Neuronal stem cell (in vitro differentiated cells): ENCODE results near the gene SCAANT1.

Source experiments
- DNase-seq: peaks from one replicate; pipeline ENCODE4 v3.0.0-alpha.2; 2013; ENCODE audit warnings: low spot score
- H2AFZ ChIP-seq: one replicate; pipeline ENCODE4 v1.6.1; 2013; ENCODE audit warnings: mild to moderate bottlenecking, low read length, inconsistent platforms
- H2AK5ac ChIP-seq: 2 replicates; pipeline ENCODE4 v1.6.1; 2013; ENCODE audit warnings: low read depth, mild to moderate bottlenecking, inconsistent platforms, low read length, moderate library complexity, mixed read lengths
- H2BK120ac ChIP-seq: 2 replicates; pipeline ENCODE4 v1.6.1; 2013; ENCODE audit warnings: low read depth, mild to moderate bottlenecking, inconsistent platforms, low read length, moderate library complexity, mixed read lengths
- H2BK12ac ChIP-seq: one replicate; pipeline ENCODE4 v1.6.1; 2013; ENCODE audit warnings: low read length, inconsistent platforms
- H2BK15ac ChIP-seq: 2 replicates; pipeline ENCODE4 v1.6.1; 2013; ENCODE audit warnings: mild to moderate bottlenecking, low read length, inconsistent platforms, mixed read lengths
- H2BK5ac ChIP-seq: one replicate; pipeline ENCODE4 v1.6.1; 2013; ENCODE audit warnings: inconsistent platforms, mild to moderate bottlenecking, low read length, moderate library complexity
- H3K14ac ChIP-seq: one replicate; pipeline ENCODE4 v1.6.1; 2013; ENCODE audit warnings: low read length, inconsistent platforms
- H3K18ac ChIP-seq: 2 replicates; pipeline ENCODE4 v1.6.1; 2013; ENCODE audit warnings: low read length, inconsistent platforms
- H3K23ac ChIP-seq: 2 replicates; pipeline ENCODE4 v1.6.1; 2013; ENCODE audit warnings: low read depth, mild to moderate bottlenecking, mixed read lengths, low read length, inconsistent platforms; ENCODE audit not compliant: poor library complexity
- H3K27ac ChIP-seq: replicated peaks from 3 replicates; pipeline ENCODE4 v1.5.1; 2013; ENCODE audit warnings: low read length, inconsistent platforms
- H3K27me3 ChIP-seq, 3 experiments: 2 replicates each; pipeline ENCODE4 v1.6.1; 2013; ENCODE audit warnings: low read length in 3 of 3, mild to moderate bottlenecking in 2 of 3, inconsistent platforms in 1 of 3, low read depth in 1 of 3, mixed read lengths in 1 of 3, moderate library complexity in 1 of 3; ENCODE audit not compliant: control insufficient read depth in 3 of 3, insufficient read depth in 3 of 3
- H3K36me3 ChIP-seq, 2 donors: replicated peaks in 1 of 2; 2 replicates each; pipeline ENCODE4 v1.6.1; 2013; ENCODE audit warnings: low read length in 2 of 2; ENCODE audit not compliant: control insufficient read depth in 2 of 2, insufficient read depth in 2 of 2
- H3K4ac ChIP-seq: 2 replicates; pipeline ENCODE4 v1.6.1; 2013; ENCODE audit warnings: inconsistent platforms, mild to moderate bottlenecking, low read length, moderate library complexity
- H3K4me1 ChIP-seq, 2 donors: 1 replicate in 1 of 2; 2 replicates in 1 of 2; pipeline ENCODE4 v1.6.1; 2013; ENCODE audit warnings: low read length in 2 of 2, low read depth in 1 of 2; ENCODE audit not compliant: control insufficient read depth in 2 of 2, insufficient read depth in 1 of 2
- H3K4me2 ChIP-seq: one replicate; pipeline ENCODE4 v1.6.1; 2013; ENCODE audit warnings: mild to moderate bottlenecking, low read length, inconsistent platforms; ENCODE audit not compliant: insufficient read depth, poor library complexity, severe bottlenecking
- H3K4me3 ChIP-seq, 2 donors: 2 replicates each; pipeline ENCODE4 v1.5.1; 2013; ENCODE audit warnings: low read length in 2 of 2, mild to moderate bottlenecking in 2 of 2, inconsistent platforms in 1 of 2, moderate library complexity in 1 of 2
- H3K79me1 ChIP-seq: one replicate; pipeline ENCODE4 v1.6.1; 2013; ENCODE audit warnings: low read depth, mild to moderate bottlenecking, inconsistent platforms, low read length, moderate library complexity
- H3K9ac ChIP-seq: one replicate; pipeline ENCODE4 v1.6.1; 2013; ENCODE audit warnings: mild to moderate bottlenecking, low read depth, low read length, inconsistent platforms; ENCODE audit not compliant: poor library complexity
- H3K9me3 ChIP-seq, 2 donors: replicated peaks in 1 of 2; 2 replicates each; pipeline versions ENCODE3 to v1.6.1; 2013; ENCODE audit warnings: low read length in 2 of 2, mild to moderate bottlenecking in 2 of 2, inconsistent platforms in 1 of 2, low read depth in 1 of 2, mixed read lengths in 1 of 2, moderate library complexity in 1 of 2; ENCODE audit not compliant: control insufficient read depth in 2 of 2, insufficient read depth in 1 of 2
- H4K8ac ChIP-seq: one replicate; pipeline ENCODE4 v1.6.1; 2013; ENCODE audit warnings: low read depth, mild to moderate bottlenecking, inconsistent platforms, low read length, moderate library complexity
- H4K91ac ChIP-seq: one replicate; pipeline ENCODE4 v1.6.1; 2013; ENCODE audit warnings: low read length, low read depth, mild to moderate bottlenecking, inconsistent platforms; ENCODE audit not compliant: poor library complexity
- WGBS, 2 donors: extraction: QIAGEN DNeasy Blood & Tissue Kit; methylation state at CpG; one replicate each; pipeline ENCODE4 v1.1.7; 2013; ENCODE audit warnings: missing lambda C conversion rate in 2 of 2, mixed read lengths in 1 of 2; ENCODE audit not compliant: insufficient read length in 2 of 2, insufficient replicate concordance in 1 of 2; ENCODE audit errors: extremely low coverage in 2 of 2; 5-methylcytosine and 5-hydroxymethylcytosine counted together

The SCAANT1 gene

DNA sequence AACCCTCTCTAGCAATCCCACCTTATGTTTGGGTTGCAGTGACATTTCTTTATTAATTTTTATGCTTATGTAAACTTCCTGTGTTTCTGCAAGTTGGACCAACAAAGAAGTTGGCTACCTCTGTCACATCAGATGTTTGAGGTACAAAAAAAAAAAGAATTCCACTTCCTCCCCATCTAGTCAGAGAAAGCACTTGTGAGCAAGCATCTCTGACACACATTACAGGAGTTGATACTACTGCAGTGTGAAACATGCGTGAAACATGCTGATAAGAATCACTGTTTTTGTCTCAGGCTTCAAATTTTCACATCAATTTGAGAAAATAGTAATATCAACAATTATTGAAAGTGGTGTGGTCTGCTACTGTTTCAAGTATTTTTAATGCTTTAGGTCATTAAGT lies 1.3 kb downstream of the SCAANT1 start:
- Histone ChIP-seq H3K4me3 (no peak overlapping the region), H2BK12ac (no peak overlapping the region), H3K36me3 (peaks cover 3 to 17% of the 10 kb centered on the region in 2 donors), H2AK5ac (no peak overlapping the region), H3K27me3 (no peaks in the 10 kb centered on the region), H3K4me2 (no peak overlapping the region), H3K18ac (no peak overlapping the region), H2AFZ (no peak overlapping the region), H2BK120ac (no peak overlapping the region), H3K4me1 (peaks cover 5 to 10% of the 10 kb centered on the region in 2 donors), H2BK15ac (no peak overlapping the region), H3K79me1 (peaks cover 2% of the 10 kb centered on the region), H4K8ac (no peak overlapping the region), H3K9me3 (no peaks in the 10 kb centered on the region), H3K4ac (no peak overlapping the region), H3K27ac (no peak overlapping the region), H3K9ac (no peak overlapping the region), H3K14ac (no peak overlapping the region), H4K91ac (no peak overlapping the region), H3K23ac (no peak overlapping the region), H2BK5ac (no peak overlapping the region)
- no CpG with 5 or more reads among the region's 1 CpG for WGBS, 2 donors
- DNase-seq = no peak

- Histone ChIP-seq H3K14ac (no peak overlapping the region), H2BK15ac (no peak overlapping the region), H3K79me1 (peaks cover 2% of the 10 kb centered on the region), H3K36me3 (peaks cover under 1 to 13% of the 10 kb centered on the region in 2 donors), H2BK5ac (no peak overlapping the region), H3K4me3 (no peak overlapping the region), H3K9me3 (no peaks in the 10 kb centered on the region), H3K27ac (no peak overlapping the region), H3K27me3 (no peaks in the 10 kb centered on the region), H2BK12ac (no peak overlapping the region), H3K4ac (no peak overlapping the region), H3K23ac (no peak overlapping the region), H4K91ac (no peak overlapping the region), H3K9ac (no peak overlapping the region), H3K4me1 (peaks cover 5 to 10% of the 10 kb centered on the region in 2 donors), H2AFZ (no peak overlapping the region), H4K8ac (no peak overlapping the region), H3K18ac (no peak overlapping the region), H3K4me2 (no peak overlapping the region), H2AK5ac (no peak overlapping the region), H2BK120ac (no peak overlapping the region)
- no CpG with 5 or more reads among the region's 4 CpGs for WGBS, 2 donors
- no peak for DNase-seq
Observed at GRCh38 chr3:63910001-63910400, 2.2 kb downstream of the SCAANT1 start.

- Histone ChIP-seq H3K18ac (no peak overlapping the region), H3K23ac (no peak overlapping the region), H2BK120ac (no peak overlapping the region), H3K4ac (no peak overlapping the region), H3K9ac (no peak overlapping the region), H2BK12ac (no peak overlapping the region), H3K27ac (no peak overlapping the region), H3K4me2 (no peak overlapping the region), H3K36me3 (peaks cover 0 to 8% of the 10 kb centered on the region in 2 donors), H3K9me3 (no peaks in the 10 kb centered on the region), H2BK5ac (no peak overlapping the region), H4K8ac (no peak overlapping the region), H3K79me1 (no peaks in the 10 kb centered on the region), H4K91ac (no peak overlapping the region), H3K4me3 (no peak overlapping the region), H2BK15ac (no peak overlapping the region), H3K27me3 (no peaks in the 10 kb centered on the region), H2AFZ (no peak overlapping the region), H3K4me1 (peaks cover 5 to 10% of the 10 kb centered on the region in 2 donors), H2AK5ac (no peak overlapping the region), H3K14ac (no peak overlapping the region)
- WGBS, 2 donors = no CpG with 5 or more reads among the region's 2 CpGs
- no peak for DNase-seq
Observed at GRCh38 chr3:63909431-63909830, 2.8 kb downstream of the SCAANT1 start.

GRCh38 chr3:63908776-63909175 lies 3.4 kb downstream of the SCAANT1 start:
- Histone ChIP-seq H2BK120ac (no peak overlapping the region), H3K27me3 (no peaks in the 10 kb centered on the region), H3K27ac (no peak overlapping the region), H2AFZ (no peak overlapping the region), H3K4me3 (no peak overlapping the region), H2AK5ac (no peak overlapping the region), H3K9me3 (no peaks in the 10 kb centered on the region), H3K79me1 (no peaks in the 10 kb centered on the region), H3K4ac (no peak overlapping the region), H2BK12ac (no peak overlapping the region), H4K91ac (no peak overlapping the region), H3K4me1 (peaks cover 5 to 10% of the 10 kb centered on the region in 2 donors), H3K18ac (no peak overlapping the region), H3K14ac (no peak overlapping the region), H3K23ac (no peak overlapping the region), H3K9ac (no peak overlapping the region), H4K8ac (no peak overlapping the region), H3K36me3 (peaks cover 0 to 10% of the 10 kb centered on the region in 2 donors), H2BK15ac (no peak overlapping the region), H2BK5ac (no peak overlapping the region), H3K4me2 (no peak overlapping the region)
- DNase-seq = no peak
- no CpG with 5 or more reads among the region's 1 CpG for WGBS, 2 donors
